GM10248 (cell line): Measurements from ENCODE around the gene ANKRD36.
"Not testable (repeated sequence)": the region's sequence is repeated elsewhere in the genome, so short reads cannot be mapped to it uniquely, and the experiment has no call there.

Source experiments
- CTCF ChIA-PET: fragments of 300-600 bp; sonication (Branson Sonifier 250); formaldehyde crosslinking; extraction: SDS; loops from one replicate; lab custom pipeline; 2021; ENCODE audit warnings: antibody characterized with exemption; lab: Yijun Ruan, JAX
- POLR2A ChIA-PET: fragments of 350-650 bp; sonication (Branson Sonifier 250); formaldehyde crosslinking; extraction: SDS; loops from one replicate; lab custom pipeline; 2020; ENCODE audit warnings: antibody characterized with exemption; lab: Yijun Ruan, JAX
- DNase-seq: peaks from one replicate; pipeline ENCODE4 v3.0.0; 2012; ENCODE audit errors: extremely low spot score
- TF ChIP-seq, protein P1 (sequence below): IDR thresholded peaks from 2 replicates; pipeline ENCODE4 v1.5.1; 2012; ENCODE audit warnings: mild to moderate bottlenecking, low read depth; ENCODE audit errors: extremely low read depth, missing control alignments, control extremely low read depth

ANKRD36 gene

DNA sequence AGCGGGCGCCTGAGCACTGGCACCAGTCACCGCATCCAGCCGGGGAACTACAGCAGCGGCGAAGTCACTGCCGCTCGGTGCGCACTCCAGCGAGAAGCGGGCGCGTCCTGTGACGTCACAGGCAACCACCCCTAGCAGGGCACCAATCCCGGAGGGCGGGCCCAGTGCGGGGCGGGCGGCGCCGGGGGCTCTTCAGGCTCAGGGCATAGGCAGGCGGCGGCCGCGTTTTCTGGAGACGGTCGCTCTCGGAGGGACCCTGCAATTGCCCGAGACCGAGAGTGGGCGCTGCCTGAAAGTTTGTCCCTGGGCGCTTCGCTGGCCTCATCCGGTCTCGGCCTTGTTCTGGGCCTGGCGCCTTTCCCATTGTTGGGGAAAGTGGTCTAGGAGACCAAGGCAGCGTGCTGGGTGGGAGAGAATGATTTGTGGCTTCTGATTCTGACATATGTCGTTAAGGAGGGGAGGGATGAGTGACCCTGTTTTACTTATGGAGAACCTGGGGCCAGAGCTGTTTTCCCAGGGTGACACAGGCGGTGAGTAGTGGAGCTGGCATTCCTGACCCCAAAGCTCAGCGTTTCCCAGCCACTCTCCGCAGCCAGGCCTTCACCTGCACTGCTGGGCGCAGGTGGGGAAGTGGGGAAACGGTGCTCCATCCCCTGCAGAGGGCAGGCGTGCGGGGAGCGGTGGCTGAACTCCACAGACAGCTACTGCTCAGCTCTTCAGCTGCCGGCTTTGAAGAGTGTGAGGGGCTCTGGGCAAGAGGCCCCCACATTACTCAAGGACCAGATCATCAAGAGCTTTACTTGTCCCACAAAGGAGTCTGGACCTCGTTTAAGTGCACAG is 18.0 kb upstream of the ANKRD36 start, which contains the start of gene FAHD2B:
Gene FAHD2B (minus strand): TSS at position 111 of the 840 bp plus-strand sequence. CDS start 3,176 bp downstream, outside the sequence.
- CTCF ChIA-PET = interaction anchor here (0.9 to 1.5 kb wide), 2 partner anchors 17 to 237 kb away, joined by 3 to 8 read pairs; partner anchors contain the start of genes ANKRD36 and ANKRD39
- POLR2A ChIA-PET = not testable (repeated sequence)
- peak; percentile 55 for DNase-seq

DNA sequence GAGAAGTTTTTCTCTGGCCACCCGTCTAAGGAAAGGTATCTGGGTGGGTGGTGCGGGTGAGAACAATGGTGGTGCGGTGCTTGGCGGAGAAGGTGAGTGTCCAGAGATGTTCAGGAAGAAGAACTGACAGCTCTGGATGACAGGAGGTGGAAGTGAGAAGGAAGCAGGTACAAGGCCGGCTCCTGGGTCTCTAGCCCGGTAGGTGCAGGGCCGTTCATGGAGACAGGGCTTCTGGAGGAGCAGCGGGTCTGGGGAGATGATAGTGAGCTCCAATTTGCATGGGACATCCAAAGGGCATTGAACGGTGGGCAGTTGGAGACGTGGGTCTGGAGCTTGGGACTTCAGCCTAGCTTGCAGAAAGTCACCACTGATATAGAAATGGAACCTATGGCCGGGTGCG is 17.3 kb upstream of the ANKRD36 start:
- POLR2A ChIA-PET = no interaction called here
- TF ChIP-seq, protein P1, sequence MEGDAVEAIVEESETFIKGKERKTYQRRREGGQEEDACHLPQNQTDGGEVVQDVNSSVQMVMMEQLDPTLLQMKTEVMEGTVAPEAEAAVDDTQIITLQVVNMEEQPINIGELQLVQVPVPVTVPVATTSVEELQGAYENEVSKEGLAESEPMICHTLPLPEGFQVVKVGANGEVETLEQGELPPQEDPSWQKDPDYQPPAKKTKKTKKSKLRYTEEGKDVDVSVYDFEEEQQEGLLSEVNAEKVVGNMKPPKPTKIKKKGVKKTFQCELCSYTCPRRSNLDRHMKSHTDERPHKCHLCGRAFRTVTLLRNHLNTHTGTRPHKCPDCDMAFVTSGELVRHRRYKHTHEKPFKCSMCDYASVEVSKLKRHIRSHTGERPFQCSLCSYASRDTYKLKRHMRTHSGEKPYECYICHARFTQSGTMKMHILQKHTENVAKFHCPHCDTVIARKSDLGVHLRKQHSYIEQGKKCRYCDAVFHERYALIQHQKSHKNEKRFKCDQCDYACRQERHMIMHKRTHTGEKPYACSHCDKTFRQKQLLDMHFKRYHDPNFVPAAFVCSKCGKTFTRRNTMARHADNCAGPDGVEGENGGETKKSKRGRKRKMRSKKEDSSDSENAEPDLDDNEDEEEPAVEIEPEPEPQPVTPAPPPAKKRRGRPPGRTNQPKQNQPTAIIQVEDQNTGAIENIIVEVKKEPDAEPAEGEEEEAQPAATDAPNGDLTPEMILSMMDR = no peak
- CTCF ChIA-PET = interaction anchor here (0.9 to 1.5 kb wide), 2 partner anchors 17 to 238 kb away, joined by 3 to 8 read pairs; partner anchors contain the start of genes ANKRD36 and ANKRD39
- DNase-seq = no peak

DNA sequence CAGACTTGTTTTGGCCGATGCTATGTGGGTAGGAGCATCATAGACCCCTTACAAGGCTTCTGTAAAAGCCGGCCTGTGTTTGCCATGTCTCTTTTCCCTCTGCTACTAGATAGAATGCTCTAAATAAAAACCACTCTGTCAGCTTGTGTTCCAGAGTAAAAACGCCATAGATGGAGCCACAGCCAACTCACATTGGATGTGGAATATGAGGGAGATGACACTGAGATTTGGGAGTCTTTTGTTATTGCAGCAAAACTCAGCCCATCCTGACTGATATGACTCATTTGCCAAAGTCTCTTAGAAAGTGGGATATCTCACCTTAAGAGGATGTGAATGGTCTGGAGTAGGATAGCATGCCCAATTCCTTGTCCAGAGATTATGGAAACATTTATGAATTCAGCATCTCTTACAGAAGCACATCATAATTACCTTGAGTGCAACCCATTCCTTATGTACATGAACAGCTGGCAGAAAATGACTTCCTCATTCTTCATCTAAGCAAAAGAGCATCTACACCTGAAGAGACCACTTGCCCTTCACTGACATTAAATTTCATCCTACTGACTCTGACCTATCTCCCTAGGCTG is 14.1 kb upstream of the ANKRD36 start:
- DNase-seq, CTCF ChIA-PET, POLR2A ChIA-PET: not testable (repeated sequence)

DNA sequence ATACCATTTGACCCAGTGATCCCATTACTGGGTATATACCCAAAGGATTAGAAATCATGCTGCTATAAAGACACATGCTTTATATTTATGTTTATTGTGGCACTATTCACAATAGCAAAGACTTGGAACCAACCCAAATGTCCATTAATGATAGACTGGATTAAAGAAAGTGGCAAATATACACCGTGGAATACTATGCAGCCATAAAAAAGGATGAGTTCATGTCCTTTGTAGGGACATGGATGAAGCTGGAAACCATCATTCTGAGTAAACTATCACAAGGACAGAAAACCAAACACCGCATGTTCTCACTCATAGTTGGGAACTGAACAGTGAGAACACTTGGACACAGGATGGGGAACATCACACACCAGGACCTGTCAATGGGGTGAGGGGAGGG is 6.1 kb upstream of the ANKRD36 start:
- CTCF ChIA-PET, POLR2A ChIA-PET: not testable (repeated sequence)

DNA sequence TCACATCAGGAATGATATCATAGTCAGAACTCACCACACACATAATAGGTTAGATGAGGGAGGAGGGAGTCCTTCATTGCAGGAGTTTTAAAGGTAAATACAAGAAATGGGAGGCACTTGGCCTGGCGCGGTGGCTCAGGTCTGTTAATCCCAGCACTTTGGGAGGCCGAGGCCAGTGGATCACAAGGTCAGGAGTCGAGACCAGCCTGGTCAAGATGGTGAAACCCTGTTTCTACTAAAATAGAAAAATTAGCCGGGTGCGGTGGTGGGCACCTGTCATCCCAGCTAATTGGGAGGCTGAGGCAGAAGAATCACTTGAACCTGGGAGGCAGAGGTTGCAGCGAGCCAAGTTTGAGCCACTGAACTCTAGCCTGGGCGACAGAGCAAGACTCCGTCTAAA is 1.7 kb upstream of the ANKRD36 start:
- DNase-seq, POLR2A ChIA-PET: not testable (repeated sequence)
- CTCF ChIA-PET = interaction anchor here (1.2 to 2.0 kb wide), 7 partner anchors 99 to 283 kb away, joined by 3 to 12 read pairs (median 4); partner anchors contain the start of gene ANKRD39

More for the DNA sequence above, 6.1 kb upstream of the ANKRD36 start:
- DNase-seq = not testable (repeated sequence)

DNA sequence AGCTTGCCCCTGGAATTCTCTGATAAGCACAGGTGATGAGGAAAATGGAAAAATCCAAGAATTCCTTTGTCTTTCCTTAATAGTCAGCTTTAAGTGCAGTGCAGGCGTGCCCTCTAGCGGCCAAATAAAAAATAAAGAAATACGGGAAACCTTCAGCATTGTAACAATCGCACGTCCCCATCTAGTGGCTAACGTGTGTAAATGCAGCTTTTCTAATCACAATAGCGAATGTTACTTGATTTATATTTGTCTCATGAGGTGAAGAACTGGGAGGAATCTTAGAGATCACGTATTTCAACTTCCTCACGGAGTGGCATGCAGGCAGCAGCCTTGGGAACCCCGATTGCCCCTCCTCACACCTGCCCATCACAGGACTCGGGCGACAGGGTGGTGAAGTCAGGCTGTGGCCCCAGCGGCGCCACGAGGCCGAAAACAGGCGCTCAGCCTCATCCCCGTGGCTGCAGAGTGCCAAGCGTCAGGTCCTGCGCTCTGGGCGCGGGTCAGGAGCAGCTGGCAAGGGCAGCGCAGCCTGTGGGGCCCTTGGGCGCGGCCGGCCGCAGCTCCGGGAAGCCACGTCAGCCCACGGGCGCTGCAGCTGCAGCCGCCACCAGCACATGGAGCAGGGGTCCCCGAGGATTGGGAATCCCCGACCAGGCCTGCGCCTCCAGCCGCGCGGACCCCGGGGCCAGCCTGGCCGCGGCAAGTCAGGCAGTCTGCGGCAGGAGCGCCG is 468 bp upstream of the ANKRD36 start:
- peak; percentile 8 for DNase-seq
- CTCF ChIA-PET = interaction anchor here (0.8 to 2.1 kb wide), 21 partner anchors 9 to 475 kb away, joined by 3 to 15 read pairs (median 3); partner anchors contain the start of gene ANKRD39
- TF ChIP-seq, protein P1 = peak; percentile 71
- POLR2A ChIA-PET = not testable (repeated sequence)

DNA sequence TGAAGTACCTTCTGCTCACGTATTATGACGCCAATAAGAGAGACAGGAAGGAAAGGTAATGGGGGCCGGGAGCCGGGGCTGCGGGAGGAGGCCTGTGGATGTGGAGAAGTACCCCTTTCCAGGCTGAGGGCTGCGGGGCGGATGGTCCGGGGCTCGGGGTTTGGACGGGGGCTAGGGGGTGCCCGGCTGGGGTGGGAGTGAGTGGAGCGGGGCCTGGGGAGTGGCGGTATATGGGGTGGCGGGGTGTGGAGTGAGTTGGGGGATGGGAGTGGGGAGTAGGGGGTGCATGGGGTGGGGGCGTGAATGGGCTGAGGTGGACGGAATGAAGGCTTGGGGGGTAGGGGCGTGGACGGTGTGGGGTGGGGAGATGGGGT is 916 bp downstream of the ANKRD36 start:
- CTCF ChIA-PET = interaction anchor here (2.1 kb wide), 1 partner anchor 10 kb away, joined by 7 read pairs; no protein-coding TSS in a partner anchor
- DNase-seq, POLR2A ChIA-PET: not testable (repeated sequence)

DNA sequence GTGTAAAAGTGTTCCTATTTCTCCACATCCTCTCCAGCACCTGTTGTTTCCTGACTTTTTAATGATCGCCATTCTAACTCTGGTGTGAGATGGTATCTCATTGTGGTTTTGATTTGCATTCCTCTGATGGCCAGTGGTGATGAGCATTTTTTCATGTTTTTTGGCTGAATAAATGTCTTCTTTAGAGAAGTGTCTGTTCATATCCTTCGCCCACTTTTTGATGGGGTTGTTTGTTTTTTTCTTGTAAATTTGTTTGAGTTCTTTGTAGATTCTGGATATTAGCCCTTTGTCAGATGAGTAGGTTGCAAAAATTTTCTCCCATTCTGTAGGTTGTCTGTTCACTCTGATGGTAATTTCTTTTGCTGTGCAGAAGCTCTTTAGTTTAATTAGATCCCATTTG is 16.1 kb downstream of the ANKRD36 start:
- POLR2A ChIA-PET, DNase-seq, CTCF ChIA-PET: not testable (repeated sequence)

DNA sequence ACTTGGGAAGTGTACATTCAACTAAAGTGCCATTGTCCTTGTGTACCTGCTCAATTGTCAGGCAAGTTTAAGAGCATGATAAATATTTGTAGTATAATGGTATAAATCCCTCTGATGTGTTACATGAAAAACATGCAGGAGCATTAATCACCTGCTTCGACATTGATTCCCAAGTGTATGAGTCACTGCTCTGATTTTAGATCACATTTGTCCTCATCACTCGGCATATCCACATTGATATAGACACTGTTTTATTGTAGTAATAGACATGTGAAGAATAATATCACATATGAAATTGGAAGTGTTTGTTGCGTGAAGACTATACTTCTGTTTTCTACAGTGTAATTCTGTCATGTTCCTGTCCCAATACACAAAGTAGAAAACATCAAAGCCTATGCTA is 31.1 kb downstream of the ANKRD36 start:
- DNase-seq, POLR2A ChIA-PET, CTCF ChIA-PET: not testable (repeated sequence)

DNA sequence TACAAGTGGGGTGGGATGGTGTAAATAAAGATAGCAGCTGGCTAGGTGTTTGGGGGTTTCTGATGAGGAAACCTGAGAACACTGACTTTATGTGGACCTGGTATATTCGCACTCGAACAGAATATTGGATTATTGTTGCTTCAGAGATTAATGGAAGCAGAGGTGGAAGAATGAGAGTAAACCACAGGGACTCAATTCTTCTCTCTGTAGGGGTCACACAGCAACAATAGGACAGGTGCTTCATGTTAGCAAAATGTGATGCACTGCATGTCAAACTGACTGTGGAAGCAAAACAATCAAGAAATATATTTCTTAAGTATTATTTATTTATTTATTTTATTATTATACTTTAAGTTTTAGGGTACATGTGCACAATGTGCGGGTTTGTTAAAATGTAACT is 53.6 kb downstream of the ANKRD36 start:
- POLR2A ChIA-PET, DNase-seq, CTCF ChIA-PET: not testable (repeated sequence)

DNA sequence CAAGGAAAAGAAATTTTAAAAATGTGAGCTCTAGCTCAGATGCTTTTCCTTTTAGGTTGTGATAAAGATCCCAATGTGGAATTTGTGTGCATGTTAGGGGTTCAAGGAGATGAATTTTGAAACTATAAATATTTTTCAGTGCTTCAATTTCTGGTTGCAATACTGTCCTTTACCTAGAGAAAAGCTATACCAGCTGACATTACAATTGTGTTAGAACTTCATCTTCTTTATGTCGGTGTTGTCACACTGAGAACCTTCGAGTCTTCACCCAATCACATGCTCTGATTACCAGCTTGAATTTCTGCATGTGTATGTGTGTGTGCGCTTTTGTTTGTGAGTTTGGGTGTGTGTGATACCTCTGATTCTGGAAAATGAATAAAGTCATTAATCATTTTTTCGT is 55.0 kb downstream of the ANKRD36 start:
- POLR2A ChIA-PET, DNase-seq, CTCF ChIA-PET: not testable (repeated sequence)

DNA sequence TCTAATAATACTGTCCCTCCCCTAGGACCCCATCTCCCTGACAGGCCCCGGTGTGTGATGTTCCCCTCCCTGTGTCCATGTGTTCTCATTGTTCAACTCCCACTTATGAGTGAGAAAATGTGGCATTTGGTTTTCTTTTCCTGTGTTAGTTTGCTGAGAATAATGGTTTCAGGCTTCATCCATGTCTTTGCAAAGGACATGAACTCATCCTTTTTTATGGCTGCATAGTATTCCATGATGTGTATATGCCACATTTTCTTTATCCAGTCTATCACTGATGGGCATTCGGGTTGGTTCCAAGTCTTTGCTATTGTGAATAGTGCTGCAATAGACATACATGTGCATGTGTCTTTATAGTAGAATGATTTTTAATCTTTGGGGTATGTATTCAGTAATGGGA is 55.6 kb downstream of the ANKRD36 start:
- CTCF ChIA-PET, DNase-seq, POLR2A ChIA-PET: not testable (repeated sequence)

DNA sequence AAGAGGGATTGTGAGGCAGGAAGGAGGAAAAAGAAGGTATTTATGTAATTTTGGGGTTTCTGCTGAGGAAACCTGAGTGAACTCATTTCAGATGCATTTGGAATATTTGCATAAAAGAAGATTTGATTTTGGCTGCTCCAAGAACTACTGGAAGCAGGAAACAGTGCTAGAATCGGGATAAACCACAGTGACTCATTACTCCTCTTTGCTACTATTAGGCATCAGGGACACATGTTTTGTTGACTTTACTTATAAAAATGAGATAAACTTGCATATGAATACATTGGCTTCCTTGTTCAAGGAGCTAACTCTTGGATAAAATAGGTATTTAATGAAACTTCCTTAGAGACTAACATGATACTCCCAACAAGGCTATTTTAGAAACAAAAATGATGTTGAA is 67.4 kb downstream of the ANKRD36 start:
- DNase-seq, POLR2A ChIA-PET, CTCF ChIA-PET: not testable (repeated sequence)

DNA sequence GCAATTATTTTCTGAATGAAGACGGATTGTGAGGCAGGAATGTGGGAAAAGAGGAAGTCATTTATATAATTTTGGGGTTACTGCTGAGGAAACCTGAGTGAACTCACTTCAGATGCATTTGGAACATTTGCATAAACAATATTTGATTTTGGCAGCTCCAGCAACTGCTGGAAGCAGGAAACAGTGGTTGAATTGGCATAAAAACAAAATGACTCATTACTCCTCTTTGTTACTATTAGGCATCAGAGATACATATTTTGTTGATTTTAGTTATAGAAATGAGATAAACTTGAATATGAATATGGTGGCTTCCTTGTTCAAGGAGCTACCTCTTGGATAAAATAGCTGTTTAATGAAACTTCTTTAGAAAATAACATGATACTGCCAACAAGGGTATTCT is 82.4 kb downstream of the ANKRD36 start:
- DNase-seq, POLR2A ChIA-PET, CTCF ChIA-PET: not testable (repeated sequence)

DNA sequence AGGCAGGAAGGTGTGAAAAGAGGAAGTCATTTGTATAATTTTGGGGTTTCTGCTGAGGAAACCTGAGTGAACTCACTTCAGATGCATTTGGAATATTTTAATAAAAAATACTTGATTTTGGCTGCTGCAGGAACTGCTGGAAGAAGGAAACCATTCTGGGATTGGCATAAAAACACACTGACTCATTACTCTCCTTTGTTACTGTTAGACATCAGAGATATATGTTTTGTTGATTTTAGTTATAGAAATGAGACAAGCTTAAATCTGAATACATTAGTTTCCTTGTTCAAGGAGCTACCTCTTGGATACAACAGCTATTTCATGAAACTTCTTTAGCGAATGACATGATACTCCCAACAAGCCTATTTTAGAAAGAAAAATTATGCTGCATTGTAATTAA is 84.3 kb downstream of the ANKRD36 start:
- POLR2A ChIA-PET, DNase-seq, CTCF ChIA-PET: not testable (repeated sequence)
